Measurements from ENCODE around the gene TRAPPC2.

GRCh38 chrX:13673016-13673415 is 61.4 kb downstream of the TRAPPC2 start:
- no peak for TF ChIP-seq GATA2 (IDR thresholded peaks at IDR 0.05; ENCODE audit: low read depth, low read length)
- TF ChIP-seq GATA3 (IDR thresholded peaks at IDR 0.05; ENCODE audit: low read depth, low read length), result no peak
